GM20000 (cell line): ENCODE data around the gene GBP7.

Experiments used
- DNase-seq: peaks from one replicate; pipeline ENCODE4 v3.0.0; 2012; ENCODE audit warnings: low spot score
- CTCF ChIP-seq: IDR thresholded peaks from 2 replicates; pipeline ENCODE4 v1.5.1; 2012; ENCODE audit warnings: mild to moderate bottlenecking, control low read depth; ENCODE audit errors: extremely low read depth, missing control alignments

GBP7 gene

GRCh38 chr1:89125913-89126580 is 49.8 kb downstream of the GBP7 start, which contains the start of gene GBP2:
GBP2 (minus strand) TSS chr1:89126114; CDS start chr1:89121966, 4,148 bp downstream.
- peak; percentile 78 for DNase-seq
- TF ChIP-seq CTCF, result no peak

- no peak for TF ChIP-seq CTCF
- DNase-seq, result peak; percentile 18
Observed at GRCh38 chr1:89125240-89125912, 50.4 kb downstream of the GBP7 start.

GRCh38 chr1:89121641-89122040 is 54.2 kb downstream of the GBP7 start:
- DNase-seq, result no peak
- TF ChIP-seq CTCF, result no peak

GRCh38 chr1:89114662-89115061 is 61.1 kb downstream of the GBP7 start:
- DNase-seq, result no peak
- TF ChIP-seq CTCF, result no peak

GRCh38 chr1:89112871-89113613 is 62.8 kb downstream of the GBP7 start:
- no peak for TF ChIP-seq CTCF
- DNase-seq, result no peak

GRCh38 chr1:89104687-89105086 is 71.1 kb downstream of the GBP7 start:
- DNase-seq, result no peak
- TF ChIP-seq CTCF, result no peak

- TF ChIP-seq CTCF, result no peak
- no peak for DNase-seq
Observed at GRCh38 chr1:89104147-89104546, 71.7 kb downstream of the GBP7 start.
